HEK293T (cell line): ENCODE data around the gene BCAP31.
A peak's percentile ranks its signal among the peaks of the same experiment; 100 is the strongest.

Source experiments
- CTCF ChIA-PET: fragments of 350-600 bp; formaldehyde crosslinking; extraction: SDS; loops from one replicate; lab custom pipeline; 2021; ENCODE audit warnings: antibody characterized with exemption, inconsistent platforms; lab: Yijun Ruan, JAX
- POLR2A ChIA-PET: fragments of 350-600 bp; formaldehyde crosslinking; extraction: SDS; loops from one replicate; lab custom pipeline; 2020; ENCODE audit warnings: antibody characterized with exemption, inconsistent platforms; lab: Yijun Ruan, JAX
- DNase-seq: peaks from one replicate; pipeline ENCODE4 v3.0.0; 2012; ENCODE audit warnings: mixed read lengths; ENCODE audit errors: extremely low spot score
- ARNT ChIP-seq: fragments of 450-650 bp; IDR thresholded peaks from 2 replicates; pipeline ENCODE4 v1.6.1; 2017; ENCODE audit warnings: mild to moderate bottlenecking
- BHLHE40 ChIP-seq: fragments of 450-650 bp; IDR thresholded peaks from 2 replicates; pipeline ENCODE4 v1.6.1; 2016; ENCODE audit warnings: mild to moderate bottlenecking, moderate library complexity, borderline replicate concordance
- CTBP1 ChIP-seq: fragments of 450-650 bp; IDR thresholded peaks from 2 replicates; pipeline ENCODE4 v1.6.1; 2016; ENCODE audit warnings: borderline replicate concordance
- ELF4 ChIP-seq: fragments of 450-650 bp; IDR thresholded peaks from 2 replicates; pipeline ENCODE4 v1.6.1; 2017; ENCODE audit warnings: antibody characterized with exemption
- FOXA1 ChIP-seq: fragments of 450-650 bp; IDR thresholded peaks from 2 replicates; pipeline ENCODE4 v1.6.1; 2016; ENCODE audit warnings: mild to moderate bottlenecking
- FOXK2 ChIP-seq: fragments of 450-650 bp; IDR thresholded peaks from 2 replicates; pipeline ENCODE4 v1.6.1; 2016; ENCODE audit warnings: mild to moderate bottlenecking
- FOXM1 ChIP-seq: fragments of 450-650 bp; IDR thresholded peaks from 2 replicates; pipeline ENCODE4 v1.6.1; 2017; ENCODE audit warnings: mild to moderate bottlenecking, borderline replicate concordance
- HDGF ChIP-seq: fragments of 450-650 bp; IDR thresholded peaks from 2 replicates; pipeline ENCODE4 v1.6.1; 2017; ENCODE audit warnings: antibody characterized with exemption, borderline replicate concordance
- L3MBTL2 ChIP-seq: fragments of 450-650 bp; conservative IDR thresholded peaks from 2 replicates; pipeline ENCODE4 v1.6.1; 2016; ENCODE audit warnings: mild to moderate bottlenecking
- LEF1 ChIP-seq: fragments of 450-650 bp; IDR thresholded peaks from 2 replicates; pipeline ENCODE4 v1.6.1; 2017; ENCODE audit warnings: mild to moderate bottlenecking, borderline replicate concordance
- NFRKB ChIP-seq: fragments of 450-650 bp; IDR thresholded peaks from 2 replicates; pipeline ENCODE4 v1.6.1; 2016; ENCODE audit warnings: mild to moderate bottlenecking, moderate library complexity
- PKNOX1 ChIP-seq: fragments of 450-650 bp; IDR thresholded peaks from 2 replicates; pipeline ENCODE4 v1.6.1; 2016
- SP1 ChIP-seq: fragments of 450-650 bp; IDR thresholded peaks from 2 replicates; pipeline ENCODE4 v1.6.1; 2017
- SUZ12 ChIP-seq: fragments of 450-650 bp; IDR thresholded peaks from 2 replicates; pipeline ENCODE4 v1.6.1; 2016; ENCODE audit warnings: mild to moderate bottlenecking
- TARDBP ChIP-seq: fragments of 450-650 bp; IDR thresholded peaks from 2 replicates; pipeline ENCODE4 v1.6.1; 2016
- ZNF384 ChIP-seq: fragments of 450-650 bp; IDR thresholded peaks from 2 replicates; pipeline ENCODE4 v1.6.1; 2016

BCAP31 gene

GRCh38 chrX:153724252-153725038 is at the start of gene BCAP31, which contains the start of gene ABCD1:
Gene BCAP31, minus strand, starts transcription at chrX:153724387. Its CDS starts 1,143 bp downstream, at chrX:153723244.
Gene ABCD1, plus strand, starts transcription at chrX:153724856. Its CDS starts 411 bp downstream, at chrX:153725267.
- peak; percentile 95 for DNase-seq
- POLR2A ChIA-PET, result interaction anchor here (1.4 kb wide), 1 partner anchor 11 kb away, joined by 5 read pairs; no protein-coding TSS in a partner anchor
- CTCF ChIA-PET, result no interaction called here
- TF ChIP-seq ZNF384, result no peak
- TF ChIP-seq LEF1, result no peak
- no peak for TF ChIP-seq SP1
- no peak for TF ChIP-seq FOXA1
- no peak for TF ChIP-seq BHLHE40
- no peak for TF ChIP-seq HDGF
- TF ChIP-seq ELF4, result no peak
- TF ChIP-seq PKNOX1, result no peak
- TF ChIP-seq TARDBP, result no peak
- no peak for TF ChIP-seq CTBP1
- no peak for TF ChIP-seq FOXM1
- TF ChIP-seq L3MBTL2, result no peak
- no peak for TF ChIP-seq SUZ12
- no peak for TF ChIP-seq FOXK2

- ChIA-PET CTCF (no interaction called here), POLR2A (no interaction called here)
- no peak for DNase-seq
- no peak for TF ChIP-seq ARNT
- TF ChIP-seq CTBP1, result no peak
- TF ChIP-seq FOXK2, result no peak
- TF ChIP-seq ZNF384, result no peak
Measured at GRCh38 chrX:153773218-153773611, 49.0 kb upstream of the BCAP31 start.

- DNase-seq, result no peak
- CTCF ChIA-PET, result no interaction called here
- no peak for TF ChIP-seq L3MBTL2
- POLR2A ChIA-PET, result no interaction called here
Measured at GRCh38 chrX:153772316-153773217, 48.4 kb upstream of the BCAP31 start.

GRCh38 chrX:153771415-153772315 is 47.5 kb upstream of the BCAP31 start:
- ChIA-PET POLR2A (no interaction called here), CTCF (no interaction called here)

GRCh38 chrX:153770601-153771414 is 46.6 kb upstream of the BCAP31 start:
- CTCF ChIA-PET, result no interaction called here
- no peak for DNase-seq
- POLR2A ChIA-PET, result no interaction called here
- TF ChIP-seq PKNOX1, result no peak
- TF ChIP-seq FOXK2, result no peak
- TF ChIP-seq FOXA1, result no peak
- no peak for TF ChIP-seq BHLHE40
- no peak for TF ChIP-seq CTBP1
- TF ChIP-seq L3MBTL2, result no peak
- TF ChIP-seq TARDBP, result no peak
- no peak for TF ChIP-seq ELF4
- no peak for TF ChIP-seq ARNT
- TF ChIP-seq NFRKB, result no peak
- no peak for TF ChIP-seq LEF1
- TF ChIP-seq HDGF, result no peak
- TF ChIP-seq SUZ12, result no peak
- TF ChIP-seq ZNF384, result no peak
- TF ChIP-seq FOXM1, result no peak
- TF ChIP-seq SP1, result no peak

More at GRCh38 chrX:153771415-153772315, 47.5 kb upstream of the BCAP31 start:
- DNase-seq, result no peak
- no peak for TF ChIP-seq CTBP1
- TF ChIP-seq LEF1, result no peak
- no peak for TF ChIP-seq ARNT
- TF ChIP-seq FOXK2, result no peak
- TF ChIP-seq ELF4, result no peak
- TF ChIP-seq ZNF384, result no peak
- no peak for TF ChIP-seq HDGF
